Epidermal melanocyte (primary cell): ENCODE results near the gene CYREN.
"Not testable (repeated sequence)": the region's sequence is repeated elsewhere in the genome, so short reads cannot be mapped to it uniquely, and the experiment has no call there.

Experiments
- DNase-seq: peaks from one replicate; pipeline ENCODE4 v3.0.0; 2011; ENCODE audit warnings: low spot score; ENCODE audit not compliant: insufficient read length

CYREN gene

DNA sequence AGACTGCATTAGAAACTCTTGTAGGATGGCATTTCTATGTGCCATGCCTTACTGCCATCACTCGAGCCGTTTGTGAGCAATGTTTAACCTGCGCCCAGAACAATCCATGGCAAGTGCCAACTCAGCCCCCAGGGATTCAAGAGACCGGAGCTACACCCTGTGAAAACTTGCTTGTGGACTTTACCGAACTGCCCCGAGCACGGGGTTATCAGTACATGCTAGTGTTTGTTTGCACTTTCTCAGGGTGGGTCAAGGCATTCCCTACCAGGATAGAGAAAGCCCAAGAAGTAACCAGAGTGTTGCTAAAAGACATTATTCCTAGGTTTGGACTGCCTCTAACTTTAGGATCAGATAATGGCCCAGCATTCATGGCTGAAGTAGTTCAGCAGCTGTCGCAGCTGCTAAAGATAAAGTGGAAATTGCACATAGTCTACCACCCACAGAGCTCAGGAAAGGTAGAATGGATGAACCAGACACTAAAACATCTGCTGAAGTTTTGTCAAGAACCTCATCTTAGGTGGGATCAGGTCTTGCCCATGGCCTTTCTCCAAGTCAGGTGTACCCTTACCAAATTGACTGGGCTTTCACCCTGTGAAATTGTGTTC, 8.9 kb upstream of the CYREN start:
- no peak for DNase-seq

GRCh38 chr7:135178364-135178763, 7.9 kb upstream of the CYREN start:
- no peak for DNase-seq

- DNase-seq = no peak
These were observed 6.7 kb upstream of the CYREN start for GRCh38 chr7:135177028-135177696.

DNA sequence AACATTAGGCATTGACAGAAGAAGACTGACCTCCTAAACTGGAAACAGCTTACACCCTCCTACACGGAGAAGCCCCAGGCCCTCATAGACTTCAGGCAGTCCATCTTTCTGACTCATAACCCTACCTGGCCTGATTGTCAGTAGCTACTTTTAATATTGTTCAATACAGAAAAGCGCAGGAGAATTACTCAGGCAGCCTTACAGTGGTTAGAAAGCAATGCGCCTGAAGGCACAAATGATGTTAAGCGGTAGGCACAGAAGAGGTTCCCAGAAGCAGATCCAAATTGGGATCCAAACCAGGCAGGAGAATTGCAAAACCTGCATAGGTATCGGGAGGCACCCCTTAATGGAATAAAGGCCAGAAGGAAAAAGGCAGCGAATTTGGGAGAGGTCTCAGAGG, 5.4 kb upstream of the CYREN start:
- DNase-seq = no peak

GRCh38 chr7:135174941-135175340, 4.4 kb upstream of the CYREN start:
- no peak for DNase-seq

GRCh38 chr7:135173916-135174315, 3.4 kb upstream of the CYREN start:
- DNase-seq = not testable (repeated sequence)

- not testable (repeated sequence) for DNase-seq
These were observed 1.2 kb upstream of the CYREN start for GRCh38 chr7:135171581-135172291.

DNA sequence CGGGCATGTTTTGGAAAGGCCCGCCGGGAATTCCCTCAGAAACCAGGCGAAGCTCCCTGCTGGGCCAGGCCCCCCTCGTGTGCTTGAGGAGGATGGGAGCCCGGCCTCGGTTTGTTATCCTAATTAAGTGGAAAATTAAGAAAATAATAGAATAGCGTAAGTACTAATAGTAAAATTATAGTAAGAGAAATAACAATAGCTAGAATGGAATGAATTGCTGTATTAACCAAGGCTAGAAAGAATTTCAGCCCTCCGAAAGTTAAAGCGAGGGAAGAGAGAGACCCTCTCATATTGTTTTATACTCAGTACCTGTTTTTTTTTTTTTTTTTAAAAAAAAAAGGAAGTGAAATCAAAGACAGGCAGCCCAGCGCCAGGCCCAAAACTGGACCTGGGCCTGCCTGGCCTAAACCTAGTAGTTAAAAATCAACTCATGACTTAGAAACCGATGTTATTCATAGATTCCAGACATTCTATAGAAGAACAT, 533 bp upstream of the CYREN start:
- DNase-seq = not testable (repeated sequence)

DNA sequence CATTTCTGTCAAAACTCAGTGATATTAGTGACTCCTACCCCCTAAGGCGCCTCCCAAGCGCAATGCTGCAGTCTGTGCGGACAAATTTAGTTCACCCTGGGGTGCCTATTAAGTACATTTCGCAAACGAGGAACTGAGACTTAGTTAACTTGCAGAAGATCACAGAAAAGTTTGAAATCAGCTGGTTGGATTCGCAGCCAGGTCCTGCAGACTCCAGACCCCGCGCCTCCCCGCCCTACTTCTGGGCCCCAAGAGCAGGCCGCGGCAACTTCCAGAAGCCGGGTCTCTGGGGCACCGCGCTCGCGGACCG, 588 bp downstream of the CYREN start:
- no peak for DNase-seq

DNA sequence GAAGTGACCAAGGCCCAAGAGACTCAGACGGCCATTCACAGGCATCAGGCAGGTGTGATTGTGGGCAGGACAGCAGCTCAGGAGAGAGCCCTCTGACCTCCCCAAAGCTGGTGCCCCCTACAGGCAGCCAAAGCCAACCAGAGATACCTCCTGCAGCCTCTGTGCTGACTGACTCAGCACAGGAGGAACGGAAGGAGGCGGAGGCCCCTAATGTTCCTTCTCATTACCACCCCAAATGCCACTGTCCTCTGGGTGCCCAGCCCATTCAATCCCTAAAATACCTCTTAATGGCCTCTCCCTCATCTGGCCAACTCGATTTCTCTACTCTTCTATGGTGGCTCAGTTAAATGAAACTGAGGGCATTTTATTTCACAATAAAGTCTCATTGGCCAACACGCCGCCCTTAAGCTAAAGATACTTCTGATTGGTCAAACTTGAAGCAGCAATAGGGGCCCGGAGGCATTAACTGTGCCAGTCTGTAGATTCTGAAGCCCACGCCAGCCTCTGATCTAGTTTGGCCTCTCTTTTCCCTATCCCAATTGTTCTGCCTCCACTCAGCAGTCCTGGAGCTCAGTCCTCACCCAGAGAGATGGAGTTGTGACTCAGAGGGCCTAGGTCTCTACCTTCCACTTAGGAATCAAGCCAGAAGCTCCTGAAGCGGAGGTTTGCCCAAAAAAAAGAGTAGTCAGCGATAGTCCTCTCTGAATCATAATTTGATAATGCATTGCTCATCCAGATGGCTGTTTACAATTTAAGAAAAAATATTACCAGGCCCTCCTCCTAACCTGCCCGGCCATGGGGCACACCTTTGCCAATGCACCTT, 1.2 kb downstream of the CYREN start:
- DNase-seq = no peak

GRCh38 chr7:135168489-135169140, 1.9 kb downstream of the CYREN start:
- no peak for DNase-seq

GRCh38 chr7:135168001-135168400, 2.5 kb downstream of the CYREN start:
- no peak for DNase-seq

- no peak for DNase-seq
These were observed 3.1 kb downstream of the CYREN start for GRCh38 chr7:135167365-135167917.

DNA sequence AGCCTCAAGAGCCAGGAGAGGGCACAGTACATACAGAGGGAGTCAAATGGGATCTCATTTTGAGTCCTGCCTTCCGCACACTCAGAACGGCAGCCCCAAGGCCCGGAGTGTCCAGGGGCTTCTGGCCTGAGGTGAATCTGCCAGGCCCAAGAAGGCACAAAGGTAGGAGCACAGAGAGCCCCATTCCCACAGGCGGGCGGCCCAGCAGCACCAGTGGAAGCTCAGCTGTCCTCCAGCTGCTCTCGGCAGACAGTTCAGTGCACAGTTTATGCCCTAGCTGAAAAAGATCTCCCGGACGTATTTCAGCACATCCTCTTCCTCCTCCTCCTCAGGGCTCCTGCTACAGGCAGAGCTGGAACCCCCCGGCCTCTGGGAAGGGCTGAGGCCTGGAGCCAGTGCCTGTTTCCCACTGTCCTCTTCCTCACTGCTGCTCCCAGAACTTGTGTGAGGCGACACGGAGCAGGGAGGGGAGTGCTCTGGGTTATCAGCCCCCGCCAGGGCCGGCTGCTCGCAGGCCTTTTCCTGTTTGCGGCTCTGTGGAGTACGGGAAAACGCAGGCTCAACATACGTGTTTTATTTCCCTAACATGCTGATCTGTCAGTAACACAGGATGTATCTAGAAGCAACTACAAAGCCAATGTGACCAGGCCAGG, 4.0 kb downstream of the CYREN start:
- no peak for DNase-seq

- no peak for DNase-seq
These were observed 4.6 kb downstream of the CYREN start for GRCh38 chr7:135165862-135166261.

DNA sequence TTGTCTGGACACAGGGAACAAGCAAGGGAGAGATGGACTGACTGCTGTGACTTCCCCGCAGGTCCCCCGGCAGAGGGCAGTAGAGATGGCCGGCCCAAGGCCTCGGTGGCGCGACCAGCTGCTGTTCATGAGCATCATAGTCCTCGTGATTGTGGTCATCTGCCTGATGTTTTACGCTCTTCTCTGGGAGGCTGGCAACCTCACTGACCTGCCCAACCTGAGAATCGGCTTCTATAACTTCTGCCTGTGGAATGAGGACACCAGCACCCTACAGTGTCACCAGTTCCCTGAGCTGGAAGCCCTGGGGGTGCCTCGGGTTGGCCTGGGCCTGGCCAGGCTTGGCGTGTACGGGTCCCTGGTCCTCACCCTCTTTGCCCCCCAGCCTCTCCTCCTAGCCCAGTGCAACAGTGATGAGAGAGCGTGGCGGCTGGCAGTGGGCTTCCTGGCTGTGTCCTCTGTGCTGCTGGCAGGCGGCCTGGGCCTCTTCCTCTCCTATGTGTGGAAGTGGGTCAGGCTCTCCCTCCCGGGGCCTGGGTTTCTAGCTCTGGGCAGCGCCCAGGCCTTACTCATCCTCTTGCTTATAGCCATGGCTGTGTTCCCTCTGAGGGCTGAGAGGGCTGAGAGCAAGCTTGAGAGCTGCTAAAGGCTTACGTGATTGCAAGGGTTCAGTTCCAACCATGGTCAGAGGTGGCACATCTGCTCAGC, 6.0 kb downstream of the CYREN start:
- DNase-seq = no peak

DNA sequence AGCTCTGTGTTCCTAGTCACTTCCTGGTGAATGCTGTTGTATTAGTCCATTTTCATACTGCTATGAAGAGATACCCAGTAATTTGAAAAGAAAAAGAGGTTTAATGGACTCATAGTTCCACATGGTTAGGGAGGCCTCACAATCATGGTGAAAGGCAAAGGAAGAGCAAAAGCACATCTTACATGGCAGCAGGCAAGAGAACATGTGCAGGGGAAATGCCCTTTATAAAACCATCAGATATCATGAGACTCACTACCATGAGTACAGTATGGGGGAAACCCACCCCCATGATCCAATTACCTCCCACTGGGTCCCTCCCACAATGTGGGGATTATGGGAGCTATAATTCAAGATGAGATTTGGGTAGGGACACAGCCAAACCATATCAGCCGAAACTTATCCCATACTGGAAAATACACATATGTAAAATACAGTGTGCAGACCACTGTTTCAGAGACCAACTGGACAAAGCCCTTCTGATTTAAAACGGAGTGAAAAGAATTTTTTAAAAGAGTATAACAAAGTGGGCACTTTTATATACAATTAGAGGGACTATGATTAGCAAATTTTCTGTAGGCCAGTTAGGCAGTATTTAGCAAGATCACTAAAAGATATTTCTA, 8.0 kb downstream of the CYREN start:
- DNase-seq = no peak

DNA sequence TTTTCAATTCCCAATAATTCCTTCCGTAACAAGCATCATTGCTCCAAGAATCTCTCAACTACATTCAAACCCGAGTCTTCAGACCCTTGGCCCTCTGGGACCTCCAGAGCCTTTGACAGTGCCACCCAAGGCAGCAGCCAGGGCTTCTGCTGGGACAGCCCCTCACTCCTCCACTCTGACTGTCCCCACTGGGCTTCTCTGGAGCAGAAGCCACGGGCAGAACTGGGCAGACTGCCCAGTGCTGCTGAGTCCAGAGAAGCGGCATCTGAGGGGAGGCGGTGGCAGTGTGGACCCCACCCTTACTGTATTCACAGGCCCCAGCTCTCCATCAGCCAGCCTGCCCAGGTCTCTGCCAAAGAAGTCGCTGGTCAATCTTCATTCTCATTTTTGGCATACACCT, 8.8 kb downstream of the CYREN start:
- no peak for DNase-seq

GRCh38 chr7:135160858-135161653, 9.5 kb downstream of the CYREN start:
- no peak for DNase-seq
